PFSK-1 (cell line): ENCODE results near the gene DNAJB13.

Experiments used
- FOXP2 ChIP-seq: optimal IDR thresholded peaks from 2 replicates; pipeline ENCODE3; 2011; ENCODE audit warnings: borderline replicate concordance, control low read depth, inconsistent platforms; ENCODE audit not compliant: insufficient read depth; ENCODE audit errors: extremely low read length, extremely low read depth
- POLR2AphosphoS5 ChIP-seq: IDR thresholded peaks from 2 replicates; pipeline ENCODE4 v1.6.1; 2012; ENCODE audit warnings: low read depth, mild to moderate bottlenecking, control low read depth, low read length, moderate library complexity
- SIN3A ChIP-seq: IDR thresholded peaks from 2 replicates; pipeline ENCODE4 v1.6.1; 2012; ENCODE audit warnings: mild to moderate bottlenecking, low read length, moderate library complexity, borderline replicate concordance; ENCODE audit not compliant: insufficient read depth
- TAF1 ChIP-seq: IDR thresholded peaks from 2 replicates; pipeline ENCODE4 v1.6.1; 2012; ENCODE audit warnings: low read length, control low read depth, borderline replicate concordance; ENCODE audit not compliant: insufficient read depth
- TF ChIP-seq, protein P1 (sequence below), 2 experiments: IDR thresholded peaks; 2 replicates each; pipeline versions ENCODE4 v1.6.1 to v1.8.0; 2011 to 2012; ENCODE audit warnings: low read depth in 2 of 2, low read length in 2 of 2, control low read depth in 1 of 2, inconsistent platforms in 1 of 2, mild to moderate bottlenecking in 1 of 2, moderate library complexity in 1 of 2; ENCODE audit not compliant: insufficient read depth in 1 of 2

Gene DNAJB13

DNA sequence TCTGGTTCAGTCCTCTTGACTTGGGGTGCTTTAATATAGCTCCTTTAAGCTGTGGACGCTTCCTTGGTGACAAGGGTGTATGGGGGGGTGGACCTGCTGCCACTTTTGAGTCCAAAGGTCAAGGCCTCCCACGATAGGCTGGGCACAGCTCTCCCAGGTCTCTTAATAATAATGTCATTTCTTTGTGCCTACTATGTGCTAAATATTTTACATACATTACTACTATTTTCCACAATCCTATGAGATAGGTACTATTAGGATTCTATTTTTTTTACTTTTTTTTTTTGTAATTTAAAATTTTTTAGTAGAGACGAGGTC, 58.4 kb downstream of the DNAJB13 start:
- no peak for TF ChIP-seq SIN3A
- TF ChIP-seq POLR2AphosphoS5: no peak
- TF ChIP-seq TAF1: no peak
- TF ChIP-seq, protein P1, sequence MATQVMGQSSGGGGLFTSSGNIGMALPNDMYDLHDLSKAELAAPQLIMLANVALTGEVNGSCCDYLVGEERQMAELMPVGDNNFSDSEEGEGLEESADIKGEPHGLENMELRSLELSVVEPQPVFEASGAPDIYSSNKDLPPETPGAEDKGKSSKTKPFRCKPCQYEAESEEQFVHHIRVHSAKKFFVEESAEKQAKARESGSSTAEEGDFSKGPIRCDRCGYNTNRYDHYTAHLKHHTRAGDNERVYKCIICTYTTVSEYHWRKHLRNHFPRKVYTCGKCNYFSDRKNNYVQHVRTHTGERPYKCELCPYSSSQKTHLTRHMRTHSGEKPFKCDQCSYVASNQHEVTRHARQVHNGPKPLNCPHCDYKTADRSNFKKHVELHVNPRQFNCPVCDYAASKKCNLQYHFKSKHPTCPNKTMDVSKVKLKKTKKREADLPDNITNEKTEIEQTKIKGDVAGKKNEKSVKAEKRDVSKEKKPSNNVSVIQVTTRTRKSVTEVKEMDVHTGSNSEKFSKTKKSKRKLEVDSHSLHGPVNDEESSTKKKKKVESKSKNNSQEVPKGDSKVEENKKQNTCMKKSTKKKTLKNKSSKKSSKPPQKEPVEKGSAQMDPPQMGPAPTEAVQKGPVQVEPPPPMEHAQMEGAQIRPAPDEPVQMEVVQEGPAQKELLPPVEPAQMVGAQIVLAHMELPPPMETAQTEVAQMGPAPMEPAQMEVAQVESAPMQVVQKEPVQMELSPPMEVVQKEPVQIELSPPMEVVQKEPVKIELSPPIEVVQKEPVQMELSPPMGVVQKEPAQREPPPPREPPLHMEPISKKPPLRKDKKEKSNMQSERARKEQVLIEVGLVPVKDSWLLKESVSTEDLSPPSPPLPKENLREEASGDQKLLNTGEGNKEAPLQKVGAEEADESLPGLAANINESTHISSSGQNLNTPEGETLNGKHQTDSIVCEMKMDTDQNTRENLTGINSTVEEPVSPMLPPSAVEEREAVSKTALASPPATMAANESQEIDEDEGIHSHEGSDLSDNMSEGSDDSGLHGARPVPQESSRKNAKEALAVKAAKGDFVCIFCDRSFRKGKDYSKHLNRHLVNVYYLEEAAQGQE (IDR thresholded peaks at IDR 0.05; ENCODE audit: insufficient read depth in 1 of 2, low read depth in 2 of 2, low read length in 2 of 2): no peak
- TF ChIP-seq FOXP2: no peak

DNA sequence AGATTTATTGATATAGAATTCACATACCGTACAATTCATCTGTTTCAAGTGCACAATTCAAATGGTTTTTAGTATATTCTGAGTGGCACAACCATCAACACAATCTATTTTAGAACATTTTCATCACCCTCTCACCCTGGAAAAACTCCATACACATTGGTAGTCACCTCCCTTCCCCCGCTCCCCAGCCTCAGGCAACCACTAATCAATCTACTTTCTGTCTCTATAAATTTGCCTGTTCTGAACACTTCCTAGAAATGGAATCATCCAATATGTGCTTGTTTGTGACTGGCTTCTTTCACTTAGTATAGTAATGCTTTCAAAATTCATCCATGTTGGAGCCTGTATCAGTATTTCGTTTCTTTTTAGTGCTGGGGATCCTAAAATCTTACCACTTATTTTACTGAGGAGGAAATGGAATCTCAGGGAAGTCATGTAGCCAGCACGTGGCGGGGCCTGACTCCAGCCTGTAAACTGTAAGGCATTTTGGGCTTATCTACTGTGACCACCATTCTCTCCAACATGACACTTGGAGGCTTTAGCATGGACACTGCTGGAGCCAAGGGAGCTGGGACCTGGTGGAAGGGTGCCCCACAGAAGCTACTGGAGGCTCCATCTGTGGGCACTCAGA, 59.0 kb downstream of the DNAJB13 start:
- TF ChIP-seq POLR2AphosphoS5 (no peak), TAF1 (no peak), SIN3A (no peak), FOXP2 (no peak)

DNA sequence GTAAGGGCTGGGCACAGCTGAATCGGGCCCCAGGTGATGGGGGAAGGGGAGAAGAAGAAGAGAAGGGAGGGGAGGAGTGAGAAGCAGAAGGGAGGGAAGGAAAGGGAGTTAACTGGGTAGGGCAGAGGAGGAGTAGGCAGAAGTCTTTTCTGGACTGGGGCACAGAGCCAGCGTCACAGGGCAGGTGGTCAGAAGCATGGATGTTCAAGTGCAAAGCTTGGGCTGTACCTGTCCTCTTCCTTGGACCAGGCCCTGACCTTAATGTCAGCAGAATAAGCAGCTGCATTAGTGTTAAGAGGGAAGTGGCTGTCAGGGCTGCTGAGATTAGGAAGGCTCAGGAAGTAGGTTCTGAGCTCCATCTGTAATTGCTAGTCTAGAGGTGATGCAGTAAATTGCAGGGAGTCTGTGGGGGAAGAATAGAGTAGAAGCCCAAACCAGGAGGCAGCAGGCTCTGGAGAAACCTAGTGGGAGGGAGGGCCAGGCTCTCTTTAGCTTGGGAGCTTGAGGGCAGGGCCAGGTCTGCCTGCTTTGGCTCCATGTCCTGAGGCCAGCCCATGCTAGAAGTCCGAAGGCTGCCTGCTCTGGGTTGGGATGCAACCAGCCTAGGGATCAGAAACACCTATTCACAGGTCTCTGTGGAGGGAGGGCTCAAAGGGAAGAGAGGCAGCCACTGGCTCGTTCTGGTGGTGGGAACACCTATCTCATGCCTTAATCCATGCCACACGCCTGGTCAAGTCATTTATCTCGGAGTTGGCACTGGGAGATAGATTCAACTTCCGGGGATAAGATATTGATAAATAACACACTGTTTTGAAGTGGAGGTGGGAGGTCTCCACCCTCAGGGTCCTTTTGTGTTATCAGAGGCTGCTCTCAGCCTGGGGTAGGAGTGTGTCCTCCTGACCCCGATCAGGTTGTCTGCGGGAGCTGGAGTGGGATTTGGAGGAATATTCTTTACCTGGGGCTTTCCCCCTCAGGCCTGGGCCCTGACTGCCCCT, 59.8 kb downstream of the DNAJB13 start:
- TF ChIP-seq POLR2AphosphoS5: no peak
- TF ChIP-seq FOXP2: no peak
- TF ChIP-seq SIN3A: no peak
- no peak for TF ChIP-seq TAF1
- TF ChIP-seq, protein P1 (IDR thresholded peaks at IDR 0.05; ENCODE audit: insufficient read depth in 1 of 2, low read depth in 2 of 2, low read length in 2 of 2): no peak

DNA sequence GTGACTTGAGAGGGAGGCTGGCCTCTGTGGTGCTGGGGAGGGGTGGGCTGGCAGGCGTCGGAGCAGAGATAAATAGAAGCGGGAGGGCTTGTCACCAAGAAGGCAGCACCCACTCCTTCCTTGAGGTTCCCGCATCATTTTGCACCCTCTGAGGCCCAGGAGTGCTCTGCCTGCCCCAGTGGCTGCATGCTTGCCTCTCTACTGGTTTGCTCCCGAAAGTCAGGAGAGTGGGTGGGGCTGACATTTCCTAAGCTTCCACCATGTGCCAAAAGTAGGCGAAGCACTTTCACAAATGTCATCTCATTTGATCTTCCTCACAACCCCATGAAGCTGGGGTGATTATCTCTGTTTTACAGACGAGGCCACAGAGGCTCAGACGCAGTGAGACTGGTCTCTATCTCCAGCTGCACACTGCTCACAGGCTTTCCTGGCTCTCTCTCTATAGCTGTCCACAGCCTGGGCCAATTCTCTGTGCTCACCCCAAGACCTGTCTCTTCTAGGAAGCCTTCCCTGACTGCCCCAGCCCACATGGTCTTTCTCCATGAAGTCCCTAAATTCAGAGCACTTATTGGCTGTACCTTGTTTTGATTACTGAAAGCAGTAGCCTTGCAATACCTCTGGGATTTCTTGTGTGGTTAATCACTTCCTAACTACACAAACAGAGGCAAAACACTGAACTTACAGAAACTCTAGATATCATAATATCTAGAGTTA, 60.7 kb downstream of the DNAJB13 start:
- TF ChIP-seq SIN3A: no peak
- no peak for TF ChIP-seq POLR2AphosphoS5

DNA sequence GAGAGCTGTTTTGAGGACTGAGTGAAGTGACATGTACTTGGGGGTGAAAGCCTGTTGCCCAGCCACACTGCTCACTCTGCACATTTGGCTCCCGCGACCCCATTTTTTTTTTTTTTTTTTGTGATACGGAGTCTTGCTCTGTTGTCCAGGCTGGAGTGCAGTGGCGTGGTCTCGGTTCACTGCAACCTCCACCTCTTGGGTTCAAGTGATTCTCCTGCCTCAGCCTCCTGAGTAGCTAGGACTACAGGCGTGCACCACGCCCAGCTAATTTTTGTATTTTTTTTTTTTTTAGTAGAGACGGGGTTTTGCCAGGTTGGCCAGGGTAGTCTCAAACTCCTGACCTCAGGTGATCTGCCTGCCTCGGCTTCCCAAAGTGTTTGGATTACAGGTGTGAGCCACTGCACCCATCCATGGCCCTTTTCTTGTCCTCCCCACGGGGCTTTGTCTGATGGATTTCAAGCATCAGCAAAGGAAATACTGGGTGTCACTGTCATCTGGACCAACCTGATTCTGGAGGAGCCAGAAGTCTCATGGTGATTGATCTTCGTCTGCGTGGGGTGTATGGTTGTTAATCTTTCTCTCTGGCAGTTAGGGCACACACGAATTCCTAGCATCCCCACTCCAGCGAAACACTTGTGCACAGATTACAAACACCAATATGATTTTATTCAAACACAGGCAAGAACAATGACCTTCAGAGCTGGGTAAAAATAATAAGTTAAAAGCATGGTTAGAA, 61.4 kb downstream of the DNAJB13 start:
- no peak for TF ChIP-seq POLR2AphosphoS5
- TF ChIP-seq SIN3A: no peak
- TF ChIP-seq FOXP2: no peak
- TF ChIP-seq, protein P1 (IDR thresholded peaks at IDR 0.05; ENCODE audit: insufficient read depth in 1 of 2, low read depth in 2 of 2, low read length in 2 of 2): no peak
- no peak for TF ChIP-seq TAF1
